Adrenal gland (tissue), 12 donors: ENCODE data around the gene SUN1. TPM values are rescaled to one million over a fixed set of nuclear protein-coding genes. Genes with fewer than 3 reads are reported as not detected.
"Not testable (repeated sequence)": the region's sequence is repeated elsewhere in the genome, so short reads cannot be mapped to it uniquely, and the experiment has no call there.

Experiments
- DNase-seq, 7 donors: peaks; one replicate each; pipeline ENCODE4 v3.0.0-alpha.2; 2019 to 2020
- H3K27ac ChIP-seq, 5 donors: fragments of 200-600 bp; sonication (generic) in 4 of 5; 1 replicate in 3 of 5; 2 replicates in 2 of 5; pipeline versions ENCODE4 v1.5.1 to v1.8.0; 2016 to 2020; ENCODE audit warnings: mild to moderate bottlenecking in 1 of 5
- H3K27me3 ChIP-seq: fragments of 200-600 bp; 2 replicates; pipeline ENCODE4 v1.8.0; 2021
- H3K36me3 ChIP-seq, 2 donors: fragments of 200-600 bp; replicated peaks in 1 of 2; 1 replicate in 1 of 2; 2 replicates in 1 of 2; pipeline versions ENCODE4 v1.5.1 to v1.8.0; 2018 to 2022
- H3K4me1 ChIP-seq, 2 donors: fragments of 200-600 bp; replicated peaks in 1 of 2; 1 replicate in 1 of 2; 2 replicates in 1 of 2; pipeline versions ENCODE4 v1.5.1 to v1.8.0; 2018 to 2021
- H3K4me3 ChIP-seq, 4 donors: fragments of 200-600 bp; sonication (generic) in 3 of 4; one replicate each; pipeline ENCODE4 v1.5.1; 2016 to 2018
- H3K9me3 ChIP-seq, 3 donors: fragments of 200-600 bp; sonication (generic) in 1 of 3; replicated peaks in 1 of 3; 1 replicate in 2 of 3; 2 replicates in 1 of 3; pipeline versions ENCODE4 v1.5.1 to v1.8.0; 2016 to 2021
- POLR2A ChIP-seq, 2 donors: fragments of 450-650 bp; IDR thresholded peaks; one replicate each; pipeline ENCODE4 v1.6.1; 2017; ENCODE audit warnings: antibody characterized with exemption in 2 of 2, mild to moderate bottlenecking in 2 of 2, moderate library complexity in 1 of 2
- WGBS, 4 donors: extraction: QIAGEN DNeasy Blood & Tissue Kit in 2 of 4; methylation state at CpG; one replicate each; pipeline versions ENCODE4 v1.1.5 to v1.1.7; 2013 to 2017; 5-methylcytosine and 5-hydroxymethylcytosine counted together
- intact Hi-C, 2 donors: fragments of 100-400 bp; cut with DNase I; formaldehyde crosslinking; loops; one replicate each; pipeline versions ENCODE4 v1.14.1 to v1.15.0; 2022 to 2023
- polyA plus RNA-seq, 3 donors: library from polyadenylated mRNA; stranded (reverse); fragments of 200-250 nt in 2 of 3; fragments of 350-450 nt in 1 of 3; fragmentation: Illumina TruSeq in 1 of 3; extraction: RNeasy Lipid Tissue Mini Kit (QIAGEN cat#74804) in 1 of 3; gene quantifications; one replicate each; pipeline ENCODE4 v1.2.3, GENCODE V29; 2013 to 2014
- total RNA-seq, 9 donors: library from RNA; depleted of rRNA in 4 of 9; stranded (reverse); fragments of >200 nt in 4 of 9; fragments of 120-200 nt in 1 of 9; fragmentation: NEBNext Ultra II Directional in 1 of 9; extraction: Animal tissue kit (Norgen Biotek cat#: 25700) in 1 of 9; gene quantifications; one replicate each; pipeline versions ENCODE4 v1.1.0 to v1.2.4, GENCODE V29; 2013 to 2023
- TF ChIP-seq, protein P1 (sequence below), 6 experiments: fragments of 450-650 bp in 4 of 6; fragments of 200-600 bp in 2 of 6; sonication (generic) in 1 of 6; IDR thresholded peaks; 1 replicate in 5 of 6; 2 replicates in 1 of 6; pipeline versions ENCODE4 v1.5.1 to v1.8.0; 2016 to 2021; ENCODE audit warnings: antibody characterized with exemption in 6 of 6, mild to moderate bottlenecking in 2 of 6, moderate library complexity in 1 of 6
- donor health status: healthy with polysubstance abuse.
- donor health status: Bipolar disorder and iron deficiency.
- donor health status: DM: yes; HTN: yes; CAD: no.
- donor health status: DM: no; HTN: no; CAD: no.
- donor health status: DM: no; HTN: no; CAD: no.
- donor health status: DM: yes; HTN: yes; CAD: no.

The SUN1 gene
- total and polyA plus RNA-seq, 12 donors = 28.7 to 122 (median 99.9) TPM

DNA sequence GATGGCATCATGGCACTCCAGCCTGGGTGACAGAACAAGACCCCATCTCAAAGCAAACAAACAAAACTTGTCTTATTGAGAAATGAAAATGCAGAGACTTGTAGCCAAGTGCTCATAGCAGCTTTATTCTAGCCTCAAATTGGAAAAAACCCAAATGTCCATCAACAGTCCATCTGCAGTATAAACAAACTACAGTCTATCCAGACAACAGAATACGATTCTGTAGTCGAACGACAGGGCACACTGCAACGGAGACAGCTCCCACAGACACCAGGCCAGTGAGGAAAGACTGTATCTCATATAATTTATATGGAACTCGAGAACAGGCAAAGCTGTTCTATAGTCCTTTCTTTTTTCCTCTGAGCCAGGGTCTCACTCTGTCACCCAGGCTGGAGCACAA is 40.8 kb upstream of the SUN1 start:
- TF ChIP-seq POLR2A (IDR thresholded peaks at IDR 0.05) = no peak
- TF ChIP-seq, protein P1, sequence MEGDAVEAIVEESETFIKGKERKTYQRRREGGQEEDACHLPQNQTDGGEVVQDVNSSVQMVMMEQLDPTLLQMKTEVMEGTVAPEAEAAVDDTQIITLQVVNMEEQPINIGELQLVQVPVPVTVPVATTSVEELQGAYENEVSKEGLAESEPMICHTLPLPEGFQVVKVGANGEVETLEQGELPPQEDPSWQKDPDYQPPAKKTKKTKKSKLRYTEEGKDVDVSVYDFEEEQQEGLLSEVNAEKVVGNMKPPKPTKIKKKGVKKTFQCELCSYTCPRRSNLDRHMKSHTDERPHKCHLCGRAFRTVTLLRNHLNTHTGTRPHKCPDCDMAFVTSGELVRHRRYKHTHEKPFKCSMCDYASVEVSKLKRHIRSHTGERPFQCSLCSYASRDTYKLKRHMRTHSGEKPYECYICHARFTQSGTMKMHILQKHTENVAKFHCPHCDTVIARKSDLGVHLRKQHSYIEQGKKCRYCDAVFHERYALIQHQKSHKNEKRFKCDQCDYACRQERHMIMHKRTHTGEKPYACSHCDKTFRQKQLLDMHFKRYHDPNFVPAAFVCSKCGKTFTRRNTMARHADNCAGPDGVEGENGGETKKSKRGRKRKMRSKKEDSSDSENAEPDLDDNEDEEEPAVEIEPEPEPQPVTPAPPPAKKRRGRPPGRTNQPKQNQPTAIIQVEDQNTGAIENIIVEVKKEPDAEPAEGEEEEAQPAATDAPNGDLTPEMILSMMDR (IDR thresholded peaks at IDR 0.05) = no peak
- no peaks in the 10 kb centered on the region for H3K27me3 ChIP-seq
- no peak for DNase-seq
- H3K4me1 ChIP-seq = no peaks in the 10 kb centered on the region
- intact Hi-C loops = no loop called here
- WGBS, 4 donors = 82 to 98% (median 92%) methylated on average over 5 of the region's 5 CpGs
- no peak overlapping the region for H3K27ac ChIP-seq
- H3K4me3 ChIP-seq = no peak overlapping the region
- H3K9me3 ChIP-seq = no peaks in the 10 kb centered on the region
- H3K36me3 ChIP-seq = no peaks in the 10 kb centered on the region

DNA sequence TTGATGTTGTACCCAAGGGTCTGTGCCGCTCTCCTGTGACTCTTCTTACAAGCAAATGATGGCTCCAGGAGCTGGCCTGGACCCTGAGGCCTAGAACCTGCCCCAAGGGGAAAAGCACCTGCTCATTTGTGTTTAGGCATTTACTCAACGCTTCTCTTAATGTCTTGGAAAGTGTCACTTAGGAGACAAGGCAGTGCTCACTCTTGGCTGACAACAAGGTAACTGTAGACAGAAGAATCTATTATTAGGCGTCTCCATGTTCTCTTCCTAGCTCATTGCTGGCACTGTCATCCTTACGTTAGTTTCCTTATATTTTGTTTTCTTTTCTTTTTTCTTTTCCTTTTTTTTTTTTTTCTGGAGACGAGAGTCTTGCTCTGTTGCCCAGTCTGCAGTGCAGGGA is 38.1 kb upstream of the SUN1 start:
- Histone ChIP-seq H3K36me3 (no peaks in the 10 kb centered on the region), H3K27me3 (no peaks in the 10 kb centered on the region), H3K27ac (no peak overlapping the region), H3K4me3 (no peak overlapping the region), H3K4me1 (no peaks in the 10 kb centered on the region), H3K9me3 (no peaks in the 10 kb centered on the region)
- DNase-seq = no peak
- TF ChIP-seq, protein P1 (IDR thresholded peaks at IDR 0.05) = no peak
- no peak for TF ChIP-seq POLR2A (IDR thresholded peaks at IDR 0.05)
- WGBS, 4 donors = 83 to 97% (median 93%) methylated on average over 5 of the region's 5 CpGs
- intact Hi-C loops = no loop called here

DNA sequence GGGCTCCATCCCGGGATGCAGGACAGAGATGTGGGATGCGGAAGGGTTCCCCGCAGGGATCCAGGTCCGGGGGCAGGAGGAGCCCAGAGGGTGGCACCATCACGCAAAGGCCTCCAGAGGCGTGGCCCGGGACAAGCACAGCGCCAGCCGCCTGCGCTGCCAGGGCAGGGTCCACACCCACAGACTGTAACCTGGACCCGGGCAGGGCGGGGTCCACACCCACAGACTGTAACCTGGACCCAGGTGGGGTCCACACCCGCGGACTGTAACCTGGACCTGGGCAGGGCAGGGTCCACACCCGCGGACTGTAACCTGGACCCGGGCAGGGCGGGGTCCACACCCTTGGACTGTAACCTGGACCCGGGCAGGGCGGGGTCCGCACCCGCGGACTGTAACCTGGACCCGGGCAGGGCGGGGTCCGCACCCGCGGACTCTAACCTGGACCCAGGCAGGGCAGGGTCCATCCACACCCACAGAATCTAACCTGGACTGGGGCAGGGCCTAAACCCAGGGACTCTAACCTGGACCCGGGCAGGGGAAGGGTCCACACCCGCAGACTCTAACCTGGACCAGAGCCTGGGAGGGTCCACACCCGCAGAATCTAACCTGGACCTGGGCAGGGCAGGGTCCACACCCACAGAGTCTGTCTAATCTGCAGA is 37.5 kb upstream of the SUN1 start:
- no peak overlapping the region for H3K27ac ChIP-seq
- H3K36me3 ChIP-seq = no peaks in the 10 kb centered on the region
- H3K27me3 ChIP-seq = no peaks in the 10 kb centered on the region
- intact Hi-C loops = no loop called here
- no peaks in the 10 kb centered on the region for H3K9me3 ChIP-seq
- no peak for DNase-seq
- WGBS, 4 donors = 92 to 100% (median 95%) methylated on average over 2 to 31 of the region's 31 CpGs
- no peak overlapping the region for H3K4me3 ChIP-seq
- TF ChIP-seq POLR2A (IDR thresholded peaks at IDR 0.05) = no peak
- TF ChIP-seq, protein P1 (IDR thresholded peaks at IDR 0.05) = no peak
- H3K4me1 ChIP-seq = no peaks in the 10 kb centered on the region

DNA sequence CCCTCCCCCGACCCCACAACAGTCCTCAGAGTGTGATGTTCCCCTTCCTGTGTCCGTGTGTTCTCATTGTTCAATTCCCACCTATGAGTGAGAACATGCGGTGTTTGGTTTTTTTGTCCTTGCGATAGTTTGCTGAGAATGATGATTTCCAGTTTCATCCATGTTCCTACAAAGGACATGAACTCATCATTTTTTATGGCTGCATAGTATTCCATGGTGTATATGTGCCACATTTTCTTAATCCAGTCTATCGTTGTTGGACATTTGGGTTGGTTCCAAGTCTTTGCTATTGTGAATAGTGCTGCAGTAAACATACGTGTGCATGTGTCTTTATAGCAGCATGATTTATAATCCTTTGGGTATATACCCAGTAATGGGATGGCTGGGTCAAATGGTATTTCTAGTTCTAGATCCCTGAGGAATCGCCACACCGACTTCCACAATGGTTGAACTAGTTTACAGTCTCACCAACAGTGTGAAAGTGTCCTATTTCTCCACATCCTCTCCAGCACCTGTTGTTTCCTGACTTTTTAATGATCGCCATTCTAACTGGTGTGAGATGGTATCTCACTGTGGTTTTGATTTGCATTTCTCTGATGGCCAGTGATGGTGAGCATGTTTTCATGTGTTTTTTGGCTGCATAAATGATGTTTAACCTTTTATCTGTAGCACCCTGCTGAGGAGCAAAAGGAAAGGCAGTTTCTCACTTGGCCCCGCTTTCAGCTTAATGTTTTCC is 35.7 kb upstream of the SUN1 start:
- H3K36me3 ChIP-seq, H3K4me3 ChIP-seq, H3K4me1 ChIP-seq, DNase-seq, intact Hi-C loops, H3K27me3 ChIP-seq, H3K27ac ChIP-seq, H3K9me3 ChIP-seq: not testable (repeated sequence)
- 77 to 86% (median 83%) methylated on average over 4 to 8 of the region's 10 CpGs for WGBS, 4 donors
